Osteoblast (primary cell): ENCODE results near the gene BBS7. TPM values are rescaled to one million over a fixed set of nuclear protein-coding genes. Genes with fewer than 3 reads are reported as not detected.
A peak's percentile ranks its signal among the peaks of the same experiment; 100 is the strongest.

Experiments used
- DNase-seq: peaks from one replicate; pipeline ENCODE4 v3.0.0; 2011; ENCODE audit warnings: low spot score, mixed read lengths; ENCODE audit not compliant: insufficient read length; ENCODE audit errors: missing footprints
- H2AFZ ChIP-seq: 2 replicates; pipeline ENCODE4 v1.6.0; 2011; ENCODE audit warnings: mild to moderate bottlenecking, low read length
- H3K27ac ChIP-seq: 2 replicates; pipeline ENCODE4 v1.5.1; 2011; ENCODE audit warnings: mild to moderate bottlenecking, low read depth, low read length, moderate library complexity
- H3K27me3 ChIP-seq: 2 replicates; pipeline ENCODE4 v1.6.0; 2012; ENCODE audit warnings: mild to moderate bottlenecking, control low read depth, inconsistent platforms, low read length, moderate library complexity; ENCODE audit not compliant: insufficient read depth
- H3K36me3 ChIP-seq: 2 replicates; pipeline ENCODE4 v1.5.1; 2011; ENCODE audit warnings: mild to moderate bottlenecking, low read length, control low read depth, moderate library complexity; ENCODE audit not compliant: insufficient read depth
- H3K4me1 ChIP-seq: 2 replicates; pipeline ENCODE4 v1.5.1; 2011; ENCODE audit warnings: mild to moderate bottlenecking, low read length, control low read depth, moderate library complexity; ENCODE audit not compliant: insufficient read depth
- H3K4me2 ChIP-seq: 2 replicates; pipeline ENCODE4 v1.6.0; 2011; ENCODE audit warnings: mild to moderate bottlenecking, low read length; ENCODE audit not compliant: insufficient read depth
- H3K4me3 ChIP-seq: fragments of 200-600 bp; sonication (generic); 3 replicates; pipeline ENCODE4 v1.5.1; 2012; ENCODE audit warnings: mild to moderate bottlenecking, low read length, inconsistent platforms; ENCODE audit not compliant: insufficient read depth
- H3K79me2 ChIP-seq: 2 replicates; pipeline ENCODE4 v1.6.0; 2012; ENCODE audit warnings: mild to moderate bottlenecking, low read length, control low read depth, inconsistent platforms; ENCODE audit not compliant: insufficient read depth
- H3K9me3 ChIP-seq: 2 replicates; pipeline ENCODE4 v1.5.1; 2011; ENCODE audit warnings: low read depth, low read length, control low read depth
- H4K20me1 ChIP-seq: 2 replicates; pipeline ENCODE4 v1.6.0; 2012; ENCODE audit warnings: mild to moderate bottlenecking, low read length, control low read depth; ENCODE audit not compliant: insufficient read depth
- CTCF ChIP-seq: IDR thresholded peaks from 2 replicates; pipeline ENCODE4 v1.5.1; 2011; ENCODE audit warnings: mild to moderate bottlenecking, low read depth, low read length, moderate library complexity; ENCODE audit errors: extremely low read depth
- total RNA-seq: library from RNA; depleted of rRNA; stranded (reverse); fragments of >200 nt; gene quantifications from 2 replicates; pipeline ENCODE4 v1.2.3, GENCODE V29; 2012

Gene BBS7
- total RNA-seq, 1 donor: 20.6 TPM

- H4K20me1 ChIP-seq: no peaks in the 10 kb centered on the region
- no peaks in the 10 kb centered on the region for H3K27me3 ChIP-seq
- H3K9me3 ChIP-seq: no peaks in the 10 kb centered on the region
- no peak for TF ChIP-seq CTCF
- H3K4me2 ChIP-seq: no peak overlapping the region
- H3K4me3 ChIP-seq: no peak overlapping the region
- no peak for DNase-seq
- peaks cover 27% of the 10 kb centered on the region for H3K79me2 ChIP-seq
- H3K4me1 ChIP-seq: peaks cover 19% of the 10 kb centered on the region
- peak overlapping the region; percentile 58 for H2AFZ ChIP-seq
- H3K36me3 ChIP-seq: peaks cover 19% of the 10 kb centered on the region
- H3K27ac ChIP-seq: no peak overlapping the region
Measured at GRCh38 chr4:121799208-121799823, 71.0 kb downstream of the BBS7 start.

DNA sequence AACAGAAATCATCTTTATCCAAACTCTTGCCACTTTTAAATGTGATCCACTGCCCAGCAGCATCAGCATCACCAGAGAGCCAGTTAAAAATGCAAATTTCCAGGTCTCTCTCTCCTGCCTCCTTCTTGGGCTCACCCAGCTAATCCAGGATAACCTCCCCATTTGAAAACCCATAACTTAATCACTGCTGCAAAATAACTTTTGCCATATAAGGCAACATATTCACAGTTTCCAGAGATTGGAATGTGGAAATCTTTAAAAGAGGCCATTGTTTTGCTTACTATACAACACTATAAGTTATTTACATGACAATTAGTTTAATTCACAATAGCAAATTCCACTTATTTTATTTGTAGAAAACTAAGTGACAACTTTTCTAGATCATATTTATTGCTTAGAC, 74.0 kb downstream of the BBS7 start:
- Histone ChIP-seq H3K27ac (no peak overlapping the region), H2AFZ (peak overlapping the region; percentile 48), H3K4me2 (no peak overlapping the region), H3K9me3 (no peaks in the 10 kb centered on the region), H3K79me2 (peaks cover 1% of the 10 kb centered on the region), H3K27me3 (no peaks in the 10 kb centered on the region), H3K4me3 (no peak overlapping the region), H3K4me1 (peaks cover 21% of the 10 kb centered on the region), H3K36me3 (no peaks in the 10 kb centered on the region), H4K20me1 (no peaks in the 10 kb centered on the region)
- peak; percentile 27 for DNase-seq
- no peak for TF ChIP-seq CTCF

DNA sequence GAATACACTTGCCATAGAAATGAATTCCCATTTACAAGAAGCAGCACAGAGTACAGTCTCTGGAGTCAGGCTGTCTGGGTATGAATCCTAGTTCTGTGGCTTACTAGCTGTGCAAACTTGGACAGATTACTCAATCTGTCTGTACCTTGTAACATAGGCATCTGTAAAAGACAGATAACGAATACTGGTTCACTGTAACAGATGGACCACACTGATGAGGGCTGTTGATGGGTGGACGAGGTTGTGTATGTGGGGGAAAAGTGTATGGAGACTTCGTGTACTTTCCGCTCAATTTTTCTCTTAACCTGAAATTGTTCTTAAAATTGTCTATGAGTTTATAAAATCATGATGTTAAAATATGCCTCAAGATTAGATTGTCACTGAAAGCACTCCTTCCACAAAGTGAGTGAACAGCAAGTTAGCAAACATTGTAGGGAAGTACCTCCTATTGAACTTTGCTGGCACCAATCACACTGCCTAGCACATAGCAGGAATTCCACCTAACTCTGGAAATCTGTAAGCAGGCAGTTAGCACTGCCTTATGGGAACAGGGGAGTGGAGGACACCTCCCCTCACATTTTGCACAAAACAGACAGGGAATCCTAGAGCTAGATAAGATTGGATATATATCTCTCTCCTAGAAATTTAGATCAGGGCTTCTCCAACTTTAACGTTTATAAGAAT, 75.6 kb downstream of the BBS7 start:
- Histone ChIP-seq H3K9me3 (no peaks in the 10 kb centered on the region), H2AFZ (no peak overlapping the region), H3K4me3 (no peak overlapping the region), H4K20me1 (no peaks in the 10 kb centered on the region), H3K79me2 (no peaks in the 10 kb centered on the region), H3K36me3 (no peaks in the 10 kb centered on the region), H3K27me3 (no peaks in the 10 kb centered on the region), H3K4me2 (no peak overlapping the region), H3K27ac (no peak overlapping the region), H3K4me1 (peaks cover 28% of the 10 kb centered on the region)
- no peak for TF ChIP-seq CTCF
- DNase-seq: peak; percentile 29

DNA sequence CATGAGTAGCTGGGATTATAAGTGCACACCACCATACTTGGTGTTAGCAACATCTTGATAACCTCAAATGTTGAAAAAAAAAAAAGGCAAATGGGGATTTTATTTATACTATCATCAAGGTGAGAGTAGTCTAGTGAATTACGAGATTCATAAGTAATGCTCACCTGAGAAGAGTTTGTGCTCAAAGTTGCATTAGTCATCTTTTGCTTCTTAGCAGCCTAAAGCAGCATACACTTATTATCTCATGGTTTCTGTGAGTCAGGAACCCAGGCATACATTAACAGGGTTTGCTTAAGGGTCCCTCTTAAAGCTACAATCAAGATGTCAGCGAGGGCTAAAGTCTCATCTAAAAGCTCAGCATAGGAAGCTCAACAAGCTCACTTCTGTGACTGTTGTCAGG, 77.3 kb downstream of the BBS7 start:
- Histone ChIP-seq H3K9me3 (no peaks in the 10 kb centered on the region), H3K27me3 (no peaks in the 10 kb centered on the region), H3K4me3 (no peak overlapping the region), H3K4me1 (peaks cover 45% of the 10 kb centered on the region), H3K27ac (no peak overlapping the region), H4K20me1 (no peaks in the 10 kb centered on the region), H3K4me2 (no peak overlapping the region), H3K79me2 (no peaks in the 10 kb centered on the region), H3K36me3 (no peaks in the 10 kb centered on the region), H2AFZ (no peak overlapping the region)
- no peak for DNase-seq
- TF ChIP-seq CTCF: no peak
